GM18511 (cell line): ENCODE data around the gene PGLYRP4.

Source experiments
- ATAC-seq: cut with Tn5 transposase; IDR thresholded peaks from one replicate; pipeline ENCODE4 v1.9.1; 2021; ENCODE audit warnings: mild to moderate bottlenecking, moderate library complexity; ENCODE audit not compliant: unreplicated experiment

Gene PGLYRP4, protein sequence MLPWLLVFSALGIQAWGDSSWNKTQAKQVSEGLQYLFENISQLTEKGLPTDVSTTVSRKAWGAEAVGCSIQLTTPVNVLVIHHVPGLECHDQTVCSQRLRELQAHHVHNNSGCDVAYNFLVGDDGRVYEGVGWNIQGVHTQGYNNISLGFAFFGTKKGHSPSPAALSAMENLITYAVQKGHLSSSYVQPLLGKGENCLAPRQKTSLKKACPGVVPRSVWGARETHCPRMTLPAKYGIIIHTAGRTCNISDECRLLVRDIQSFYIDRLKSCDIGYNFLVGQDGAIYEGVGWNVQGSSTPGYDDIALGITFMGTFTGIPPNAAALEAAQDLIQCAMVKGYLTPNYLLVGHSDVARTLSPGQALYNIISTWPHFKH

DNA sequence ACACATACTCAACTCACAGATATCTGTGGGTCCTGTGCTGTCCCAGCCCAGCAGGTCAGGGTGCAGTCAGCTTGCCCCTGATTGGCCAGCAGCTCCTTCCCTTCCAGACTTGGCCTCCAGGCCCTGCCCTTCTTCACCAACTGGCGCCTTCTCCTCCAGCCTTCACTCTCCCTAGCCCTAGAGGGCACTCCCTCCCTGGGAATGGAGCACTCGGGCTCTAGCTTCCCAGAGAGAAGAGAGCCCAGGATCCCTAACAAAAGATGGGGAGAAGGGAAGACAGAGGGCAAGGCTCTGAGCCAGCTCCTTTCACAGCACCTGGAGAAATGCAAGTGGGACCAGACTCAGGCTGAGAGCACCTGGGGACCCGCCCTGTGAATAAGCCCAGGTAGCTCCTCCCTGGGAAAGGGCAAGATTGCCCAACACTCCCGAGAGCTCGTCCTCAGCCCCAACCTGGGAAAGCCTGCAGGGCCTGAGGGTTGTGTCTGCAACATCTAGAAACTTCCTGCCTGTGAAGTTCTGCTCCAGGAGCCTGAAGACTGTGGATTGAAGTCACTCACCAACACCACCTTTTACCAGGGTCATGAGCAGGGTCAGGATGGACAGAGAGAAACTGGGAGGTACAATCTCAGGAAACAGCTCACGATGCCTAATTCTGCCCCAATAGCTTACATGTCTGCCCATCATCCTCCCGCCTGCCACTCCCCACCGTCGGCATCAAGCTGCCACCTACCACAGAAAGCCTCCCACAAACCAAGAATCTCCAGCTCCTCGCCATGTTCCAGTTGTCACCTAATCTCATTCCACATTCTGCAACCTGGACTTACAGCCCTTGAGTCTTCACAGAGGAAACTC, at the start of gene PGLYRP4:
TSS of gene PGLYRP4 (minus strand) at position 331 of the 852 bp plus-strand sequence. CDS start 909 bp downstream, outside the sequence.
- no peak for ATAC-seq

DNA sequence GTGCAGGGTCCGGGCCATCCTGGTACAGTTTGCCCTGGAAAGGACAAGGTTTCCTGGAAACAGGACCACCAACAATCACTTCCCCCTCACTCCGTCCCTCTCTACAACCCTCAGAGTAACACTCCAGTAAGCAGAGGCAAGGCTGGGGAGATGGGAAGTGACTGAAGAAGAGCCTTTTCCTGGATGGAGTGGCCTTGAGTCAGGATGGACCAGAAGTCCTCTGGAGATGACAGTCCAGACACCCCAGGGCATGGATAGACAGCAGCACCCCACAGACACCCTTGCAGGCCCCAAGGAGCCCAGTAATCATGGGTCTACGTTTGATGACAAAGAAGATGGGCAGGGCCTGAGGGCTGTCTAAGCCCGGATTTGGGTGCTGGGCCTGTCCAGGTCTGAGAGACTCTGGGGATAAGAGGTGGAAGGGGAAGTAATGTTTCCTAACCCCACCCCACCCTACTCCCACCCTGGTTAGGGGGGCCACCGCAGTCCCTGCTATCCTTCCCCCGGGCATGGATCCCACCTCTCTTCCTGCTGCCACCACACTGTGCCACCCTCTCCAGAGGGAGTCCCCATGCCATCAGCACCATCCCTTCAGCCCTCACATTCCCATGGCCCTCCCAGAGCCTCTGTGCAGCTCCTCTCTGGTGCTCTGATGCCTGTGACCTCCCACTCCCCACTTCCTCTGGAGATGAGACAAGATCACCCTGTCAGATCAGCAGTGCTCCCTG, 49.4 kb upstream of the PGLYRP4 start:
- no peak for ATAC-seq

DNA sequence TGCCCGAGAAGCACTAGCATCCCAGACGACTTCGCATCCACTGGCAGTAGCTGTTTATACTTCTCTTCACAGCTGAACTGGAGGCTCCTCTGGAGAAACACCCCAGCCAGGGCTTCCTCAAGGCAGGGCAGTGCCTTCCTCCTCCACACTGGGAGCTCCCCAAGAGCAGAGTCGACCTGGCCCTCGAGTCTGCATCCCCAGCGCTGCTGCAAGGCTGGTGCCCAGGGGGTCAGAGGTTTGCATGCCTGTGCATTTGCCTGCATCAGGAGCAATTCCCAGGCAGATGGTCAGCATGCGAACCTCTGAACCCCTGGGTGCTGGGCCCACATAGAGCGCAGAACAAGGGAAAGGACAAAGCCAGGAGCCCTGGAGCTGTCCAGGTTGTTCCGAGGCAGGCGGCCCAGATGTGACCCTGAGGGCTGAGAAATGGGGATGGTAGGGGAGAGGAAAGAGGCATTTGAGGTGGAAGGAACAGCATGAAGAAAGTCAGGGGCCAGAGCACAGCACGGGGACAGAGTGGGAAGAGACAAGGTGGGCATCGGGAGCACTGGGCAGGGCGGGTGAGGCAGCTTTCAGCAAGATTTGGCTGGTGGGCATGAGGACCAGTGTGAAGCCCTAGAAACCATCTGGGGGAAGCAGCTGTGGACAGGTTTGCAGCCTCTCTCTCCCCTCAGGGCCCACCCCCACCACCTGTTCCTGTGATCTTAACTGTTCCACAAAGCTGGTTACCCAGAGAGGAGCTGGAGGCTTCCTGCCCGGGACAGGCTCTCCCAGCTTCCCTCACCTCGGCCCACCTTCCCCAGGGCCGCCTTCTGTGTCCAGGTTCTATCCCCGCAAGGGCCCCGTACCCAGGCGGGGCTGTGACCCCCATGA, 48.6 kb upstream of the PGLYRP4 start:
- no peak for ATAC-seq

DNA sequence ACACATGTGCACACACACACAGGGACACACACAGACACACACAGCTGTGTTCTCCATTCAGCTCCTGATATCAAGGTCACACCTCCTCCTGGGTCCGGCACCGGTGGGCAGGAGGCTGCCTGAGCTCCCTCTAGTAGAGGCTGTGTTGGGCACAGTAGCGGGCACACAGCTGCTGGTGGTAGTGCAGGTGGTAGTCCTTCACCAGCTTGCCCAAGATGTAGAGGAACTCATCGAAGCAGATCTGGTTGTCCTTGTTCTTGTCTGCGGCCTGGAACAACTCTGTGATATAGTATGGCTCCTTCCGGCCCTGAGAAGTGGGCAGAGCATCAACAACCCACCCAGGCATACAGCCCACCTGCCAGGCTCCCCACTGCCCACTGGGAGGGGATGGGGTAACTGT, 47.8 kb upstream of the PGLYRP4 start:
- ATAC-seq = no peak

DNA sequence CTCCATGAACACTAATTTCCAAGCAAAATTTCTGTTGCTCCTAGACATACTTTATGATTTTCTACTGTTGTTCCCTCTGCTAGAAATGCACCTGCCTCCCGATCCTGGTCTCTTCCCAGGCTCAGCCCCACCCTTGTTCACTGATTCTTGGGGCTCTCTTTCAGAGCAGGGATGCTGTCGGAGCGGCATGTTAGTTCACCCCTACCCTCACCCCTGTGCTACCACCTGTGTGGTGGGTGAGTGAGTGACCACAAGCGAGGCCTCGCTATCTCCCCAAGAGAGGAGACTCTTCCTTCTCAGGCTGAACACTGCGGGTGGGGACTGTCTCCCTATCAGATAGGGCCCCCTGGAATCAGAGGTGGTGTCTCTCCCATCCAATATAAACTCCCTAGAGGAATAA, 47.1 kb upstream of the PGLYRP4 start:
- ATAC-seq = no peak

DNA sequence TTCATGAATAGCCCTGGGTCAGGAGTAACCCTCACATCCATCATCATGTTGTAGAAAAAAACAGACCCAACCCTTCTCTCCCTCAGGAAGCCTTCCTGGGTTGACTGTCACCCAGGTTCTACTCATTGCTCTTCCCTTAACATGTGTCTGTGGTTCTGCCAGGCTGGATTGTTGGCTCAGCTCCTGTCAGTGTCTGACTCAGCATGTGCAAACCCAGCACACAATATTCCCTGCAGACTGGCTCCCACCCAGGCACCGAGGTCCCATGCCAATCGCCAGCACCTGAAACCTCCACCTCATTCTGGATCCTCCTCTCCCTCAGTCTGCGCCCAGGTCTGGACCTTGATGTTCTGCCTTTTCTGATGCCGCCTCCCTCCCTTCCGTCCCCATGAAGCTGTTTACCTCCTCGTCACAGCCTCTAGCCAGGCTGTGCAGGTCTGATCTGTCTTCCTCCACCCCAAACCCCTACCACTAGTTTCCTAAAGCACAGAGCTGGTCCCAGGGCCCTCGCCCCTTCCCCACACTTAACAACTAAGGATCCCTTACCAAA, 46.6 kb upstream of the PGLYRP4 start:
- ATAC-seq = no peak

DNA sequence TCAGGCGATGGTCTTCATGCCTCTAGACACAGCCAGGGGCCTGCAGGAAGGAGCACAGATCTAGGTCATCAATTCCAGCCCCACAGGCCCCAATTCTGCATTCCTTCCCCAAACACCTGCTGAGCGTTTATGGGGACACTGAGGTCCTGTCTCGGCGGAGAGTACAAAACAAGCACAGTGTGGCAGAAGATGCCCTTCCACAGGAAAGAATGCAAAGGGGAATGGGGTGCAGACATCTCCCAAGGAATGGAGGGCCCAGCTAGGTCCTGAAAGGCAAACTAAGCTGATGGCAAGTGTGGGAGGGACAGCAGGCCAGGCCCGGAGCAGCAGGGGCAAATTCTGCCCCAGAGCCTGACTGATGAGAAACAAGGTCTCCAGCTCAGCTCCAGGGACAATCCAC, 45.8 kb upstream of the PGLYRP4 start:
- ATAC-seq = no peak

DNA sequence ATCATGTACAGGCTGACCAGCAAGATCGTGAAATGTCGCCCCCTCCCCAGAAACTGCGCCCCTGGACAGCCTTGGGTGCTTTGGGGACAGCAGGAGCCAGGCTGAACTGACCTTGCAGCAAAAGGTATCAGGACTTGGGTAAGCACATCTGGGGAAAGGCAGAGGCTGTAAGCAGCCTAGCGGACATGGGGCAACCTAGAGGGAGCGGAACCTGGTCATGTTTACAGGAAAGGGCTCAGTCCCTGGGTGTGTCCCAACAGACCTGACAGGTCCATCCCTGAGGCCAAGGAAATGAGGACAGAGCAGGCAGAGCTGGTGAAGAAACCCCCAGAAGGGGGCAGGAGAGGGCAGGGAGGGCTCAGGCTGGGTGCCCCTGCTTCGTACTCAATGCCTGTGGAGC, 45.3 kb upstream of the PGLYRP4 start:
- no peak for ATAC-seq

DNA sequence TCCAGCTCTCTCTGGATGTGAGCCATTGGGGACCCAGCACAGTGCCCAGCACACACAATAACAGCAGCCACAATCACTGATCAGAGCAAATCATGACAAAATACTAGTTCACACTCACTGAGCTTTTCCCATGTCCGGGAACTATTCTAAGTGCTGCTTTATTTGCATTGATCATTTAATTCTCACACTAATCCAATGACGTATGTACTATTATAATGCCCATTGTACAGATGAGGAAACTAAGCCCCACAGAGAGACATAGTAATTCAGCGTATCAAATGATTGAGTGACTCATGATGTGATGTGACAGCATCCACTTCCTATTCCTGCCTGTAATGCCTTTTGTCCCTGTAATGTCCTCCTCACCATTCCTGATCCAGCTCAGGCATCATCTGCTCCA, 44.2 kb upstream of the PGLYRP4 start:
- ATAC-seq = no peak

DNA sequence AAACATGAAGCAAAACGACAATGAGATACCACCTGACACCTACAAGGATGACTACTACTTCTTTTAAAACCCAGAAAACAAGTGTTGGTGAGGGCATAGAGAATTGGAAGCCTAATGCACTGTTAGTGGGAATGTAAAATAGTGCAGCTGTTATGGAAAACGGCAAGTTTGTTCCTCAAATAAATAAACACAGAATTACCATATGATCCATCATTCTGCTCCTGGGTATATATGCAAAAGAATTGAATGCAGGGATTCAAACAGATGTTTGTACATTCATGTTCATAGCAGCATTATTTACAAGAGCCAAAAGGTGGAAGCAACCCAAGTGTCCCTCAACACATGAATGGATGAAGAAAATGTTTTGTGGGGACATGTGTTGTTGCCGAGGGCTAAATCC, 43.6 kb upstream of the PGLYRP4 start:
- ATAC-seq = no peak

DNA sequence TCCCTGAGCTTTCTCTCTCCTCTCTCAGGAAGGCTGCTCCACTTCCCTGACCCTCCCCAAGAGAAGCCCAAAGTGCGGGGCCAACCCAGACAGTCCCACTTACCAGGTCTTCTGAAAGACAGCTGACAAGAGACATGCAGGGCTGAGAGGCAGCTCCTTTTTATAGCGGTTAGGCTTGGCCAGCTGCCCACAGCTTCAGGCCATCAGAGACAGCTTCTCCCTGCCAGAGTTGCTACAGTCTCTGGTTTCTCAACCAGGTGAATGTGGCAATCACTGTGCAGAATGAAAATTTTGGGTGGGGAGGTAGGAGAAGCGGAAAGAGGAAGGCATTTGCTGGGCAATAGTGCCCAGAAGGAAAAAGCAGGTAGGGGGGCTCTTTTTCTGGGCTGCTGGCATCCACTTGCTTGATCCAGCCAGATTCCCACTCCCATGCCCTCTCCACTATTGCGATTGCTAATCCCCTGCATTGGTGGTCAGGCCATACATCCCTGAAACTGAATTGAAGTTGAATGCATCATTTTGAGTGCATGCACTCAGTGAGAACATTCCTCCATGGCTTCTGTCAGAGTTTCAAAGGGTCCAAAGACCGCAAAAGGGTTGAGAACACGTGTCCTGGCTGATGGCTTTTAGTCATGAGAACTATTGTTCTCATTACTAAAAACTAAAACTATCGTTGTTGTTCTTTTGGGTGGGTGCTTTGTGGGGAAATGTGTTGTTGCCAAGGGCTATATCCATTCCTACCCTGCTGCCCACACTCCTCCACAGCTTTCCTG, 42.5 kb upstream of the PGLYRP4 start, which contains the start of gene S100A8:
TSS of gene S100A8 (minus strand) at position 136 of the 773 bp plus-strand sequence. CDS start 538 bp downstream, outside the sequence.
- no peak for ATAC-seq

DNA sequence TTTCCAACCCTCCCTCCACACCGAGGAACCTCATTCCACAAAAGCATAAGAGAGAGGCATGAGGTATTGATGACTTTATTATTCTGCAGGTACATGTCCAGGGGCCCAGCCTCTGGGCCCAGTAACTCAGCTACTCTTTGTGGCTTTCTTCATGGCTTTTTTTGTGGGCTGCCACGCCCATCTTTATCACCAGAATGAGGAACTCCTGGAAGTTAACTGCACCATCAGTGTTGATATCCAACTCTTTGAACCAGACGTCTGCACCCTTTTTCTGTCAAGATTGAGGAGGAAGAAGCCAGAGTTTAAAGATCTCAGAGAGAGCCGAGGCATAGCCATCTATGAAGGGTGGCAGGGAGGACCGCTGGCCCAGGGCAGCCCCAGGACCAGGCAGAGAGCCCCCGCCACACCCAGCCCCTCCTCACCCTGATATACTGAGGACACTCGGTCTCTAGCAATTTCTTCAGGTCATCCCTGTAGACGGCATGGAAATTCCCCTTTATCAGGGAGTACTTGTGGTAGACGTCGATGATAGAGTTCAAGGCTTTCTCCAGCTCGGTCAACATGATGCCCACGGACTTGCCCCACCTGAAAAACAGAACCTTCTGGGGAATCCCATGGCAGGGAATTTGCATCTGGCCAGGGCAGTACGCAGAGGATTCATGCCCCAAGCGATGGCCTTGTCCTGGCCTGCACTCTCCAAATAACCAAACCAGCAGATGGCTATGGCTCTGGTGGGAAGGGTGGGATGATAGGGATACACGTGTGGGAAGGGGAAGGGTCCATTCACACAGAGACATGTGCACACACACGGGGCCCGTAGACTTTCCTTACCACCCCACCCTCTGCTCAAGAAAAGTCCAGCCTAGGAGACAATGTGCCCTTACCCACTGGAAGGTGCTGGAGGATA, 41.6 kb upstream of the PGLYRP4 start:
- no peak for ATAC-seq

DNA sequence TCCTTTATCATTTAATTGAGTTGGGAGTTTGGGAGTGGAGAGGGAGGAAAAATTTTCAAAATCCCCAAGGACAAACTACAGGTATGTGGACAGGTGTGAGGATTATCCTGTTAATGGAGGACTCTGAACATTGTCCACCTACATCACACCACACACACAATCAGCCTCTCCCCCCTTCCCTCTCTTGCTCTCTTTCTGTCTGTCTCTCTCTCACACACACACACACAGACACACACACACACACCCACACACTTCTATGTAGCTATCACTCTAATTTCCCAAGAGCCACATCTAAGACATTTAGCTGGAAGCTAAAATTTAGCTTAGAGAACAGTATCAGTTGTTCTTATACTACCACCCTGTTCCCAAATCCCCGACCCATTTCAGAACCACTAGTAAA, 40.8 kb upstream of the PGLYRP4 start:
- no peak for ATAC-seq

DNA sequence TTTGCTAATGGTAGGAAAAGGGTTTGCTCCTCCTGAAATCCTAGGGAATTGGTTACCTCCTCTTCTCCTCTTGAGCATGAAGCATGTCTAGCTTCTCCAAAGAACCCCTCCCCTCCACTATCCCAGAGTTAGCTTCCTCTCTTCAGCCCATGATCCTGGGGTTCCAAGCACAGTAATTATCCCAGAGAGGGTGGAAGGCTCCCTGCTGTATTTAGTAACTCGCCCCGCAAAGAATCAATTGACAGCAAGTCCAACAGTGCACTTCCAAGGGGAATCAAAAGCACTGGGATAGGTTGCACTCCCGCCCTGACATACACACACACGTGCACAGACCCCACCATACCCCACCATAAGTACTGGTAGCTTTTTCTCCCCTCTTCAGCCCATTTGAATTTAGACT, 39.1 kb upstream of the PGLYRP4 start:
- no peak for ATAC-seq

DNA sequence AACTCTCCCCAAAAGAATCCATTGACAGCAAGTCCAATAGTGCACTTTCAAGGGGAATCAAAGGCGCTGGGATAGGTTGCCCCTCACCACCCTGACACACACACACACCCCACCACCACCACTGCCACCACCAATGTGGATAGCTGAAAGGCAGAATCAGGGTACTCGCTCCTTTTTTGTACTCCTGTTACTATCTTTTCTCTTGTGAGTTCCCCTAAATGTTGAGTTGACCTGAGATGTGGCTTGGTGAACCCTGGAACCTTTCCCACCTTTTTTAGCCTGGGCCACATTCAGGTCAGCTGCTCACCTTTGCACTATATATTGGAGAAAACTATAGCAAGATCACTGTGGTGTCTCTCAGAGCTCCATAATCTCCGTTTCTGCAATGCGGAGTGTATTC, 38.4 kb upstream of the PGLYRP4 start:
- no peak for ATAC-seq

DNA sequence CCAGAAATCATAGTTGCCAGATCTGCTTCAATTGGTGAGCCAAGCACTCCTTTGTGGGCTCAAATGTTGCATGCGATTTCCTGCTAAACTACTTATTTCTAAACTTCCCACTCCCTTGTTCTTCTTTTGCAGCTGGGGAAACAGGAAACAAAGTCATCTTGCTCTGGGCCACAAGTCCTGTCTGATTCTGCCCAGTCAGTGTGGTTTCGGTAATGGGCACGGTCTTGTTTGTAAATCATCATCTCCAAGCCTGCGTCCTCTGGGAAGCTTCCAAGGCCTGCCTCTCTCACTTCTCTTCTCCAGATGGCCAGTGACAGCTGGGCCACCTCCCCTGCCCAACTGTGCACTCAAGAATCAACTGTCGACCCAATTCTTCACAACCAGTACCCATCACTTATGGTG, 37.9 kb upstream of the PGLYRP4 start:
- no peak for ATAC-seq

DNA sequence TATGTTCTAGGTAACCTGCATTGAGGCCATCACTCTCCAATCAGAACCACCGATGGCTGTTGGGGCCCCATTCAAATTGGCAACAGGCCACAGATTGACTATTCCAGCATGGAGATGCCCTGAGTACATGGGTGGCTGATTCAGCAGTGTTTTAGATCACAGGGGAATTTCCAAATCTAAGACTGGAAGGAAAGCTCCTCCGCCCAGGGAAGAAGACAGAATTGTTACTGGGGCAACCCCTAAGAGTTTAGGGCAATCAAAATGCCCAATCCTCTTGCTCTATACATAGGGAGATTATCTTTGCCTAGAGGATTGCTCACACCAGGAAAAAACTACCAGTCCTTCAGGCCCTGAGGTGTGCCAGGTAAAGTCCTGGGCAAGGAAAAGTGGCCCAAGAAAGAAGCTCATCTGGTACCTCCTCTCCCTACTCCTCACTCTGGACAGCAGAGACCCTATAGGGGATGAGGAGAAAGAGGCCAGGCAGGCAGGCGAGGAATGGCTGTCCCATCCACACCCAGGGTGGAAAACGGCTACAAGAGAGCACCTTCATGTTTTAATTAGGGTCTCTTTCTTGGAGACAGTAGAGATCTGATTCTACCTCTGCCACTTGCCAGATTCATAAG, 36.4 kb upstream of the PGLYRP4 start:
- no peak for ATAC-seq

DNA sequence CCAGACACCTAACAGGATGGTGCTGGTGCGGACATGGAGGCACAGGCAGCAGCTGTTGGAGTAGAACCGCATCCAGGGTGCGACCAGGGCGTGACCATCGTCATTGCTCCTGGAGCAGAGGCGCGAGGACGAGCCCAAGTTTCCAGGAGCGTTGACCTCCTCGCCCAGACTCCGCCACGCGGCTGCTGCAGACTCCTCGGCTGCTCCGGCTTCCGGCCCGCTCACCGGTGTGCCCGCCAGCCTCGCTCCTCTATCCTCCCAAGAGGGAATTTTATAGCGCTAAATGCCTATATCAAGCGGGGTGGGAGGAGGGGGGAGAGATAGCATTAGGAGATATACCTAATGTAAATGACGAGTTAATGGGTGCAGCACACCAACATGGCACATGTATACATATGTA, 32.1 kb upstream of the PGLYRP4 start:
- ATAC-seq = no peak
